Parathyroid adenoma (tissue), 2 donors: ENCODE measurements around the gene DTD1.

Experiments used
- H2AFZ ChIP-seq: fragments of 300-600 bp; sonication (generic); one replicate; pipeline ENCODE4 v1.7.0; 2017; ENCODE audit warnings: antibody characterized with exemption, mild to moderate bottlenecking
- H3K27ac ChIP-seq: fragments of 300-600 bp; sonication (generic); one replicate; pipeline ENCODE4 v1.7.0; 2017
- H3K27me3 ChIP-seq: fragments of 300-600 bp; sonication (generic); one replicate; pipeline ENCODE4 v1.7.0; 2017; ENCODE audit warnings: low read length; ENCODE audit not compliant: control insufficient read depth, insufficient read depth
- H3K36me3 ChIP-seq: fragments of 300-600 bp; sonication (generic); one replicate; pipeline ENCODE4 v1.7.0; 2017; ENCODE audit warnings: low read length; ENCODE audit not compliant: control insufficient read depth, insufficient read depth
- H3K4me1 ChIP-seq: fragments of 300-600 bp; sonication (generic); one replicate; pipeline ENCODE4 v1.7.0; 2017; ENCODE audit warnings: control low read depth
- H3K4me2 ChIP-seq: fragments of 300-600 bp; sonication (generic); one replicate; pipeline ENCODE4 v1.7.0; 2017; ENCODE audit warnings: low read length
- H3K4me3 ChIP-seq: fragments of 300-600 bp; sonication (generic); one replicate; pipeline ENCODE4 v1.7.0; 2017; ENCODE audit warnings: low read depth, low read length
- H3K79me2 ChIP-seq: fragments of 300-600 bp; sonication (generic); one replicate; pipeline ENCODE4 v1.7.0; 2017; ENCODE audit warnings: control low read depth
- H3K9ac ChIP-seq: fragments of 300-600 bp; sonication (generic); one replicate; pipeline ENCODE4 v1.7.0; 2017; ENCODE audit warnings: mild to moderate bottlenecking
- H3K9me3 ChIP-seq: fragments of 300-600 bp; sonication (generic); one replicate; pipeline ENCODE4 v1.7.0; 2017; ENCODE audit warnings: low read length; ENCODE audit not compliant: control insufficient read depth
- TF ChIP-seq, protein P1 (sequence below): fragments of 300-600 bp; sonication (generic); IDR thresholded peaks from one replicate; pipeline ENCODE4 v1.7.0; 2017; ENCODE audit warnings: antibody characterized with exemption, mild to moderate bottlenecking
- donor health status: primary hyperparathyroidism.

The DTD1 gene

DNA sequence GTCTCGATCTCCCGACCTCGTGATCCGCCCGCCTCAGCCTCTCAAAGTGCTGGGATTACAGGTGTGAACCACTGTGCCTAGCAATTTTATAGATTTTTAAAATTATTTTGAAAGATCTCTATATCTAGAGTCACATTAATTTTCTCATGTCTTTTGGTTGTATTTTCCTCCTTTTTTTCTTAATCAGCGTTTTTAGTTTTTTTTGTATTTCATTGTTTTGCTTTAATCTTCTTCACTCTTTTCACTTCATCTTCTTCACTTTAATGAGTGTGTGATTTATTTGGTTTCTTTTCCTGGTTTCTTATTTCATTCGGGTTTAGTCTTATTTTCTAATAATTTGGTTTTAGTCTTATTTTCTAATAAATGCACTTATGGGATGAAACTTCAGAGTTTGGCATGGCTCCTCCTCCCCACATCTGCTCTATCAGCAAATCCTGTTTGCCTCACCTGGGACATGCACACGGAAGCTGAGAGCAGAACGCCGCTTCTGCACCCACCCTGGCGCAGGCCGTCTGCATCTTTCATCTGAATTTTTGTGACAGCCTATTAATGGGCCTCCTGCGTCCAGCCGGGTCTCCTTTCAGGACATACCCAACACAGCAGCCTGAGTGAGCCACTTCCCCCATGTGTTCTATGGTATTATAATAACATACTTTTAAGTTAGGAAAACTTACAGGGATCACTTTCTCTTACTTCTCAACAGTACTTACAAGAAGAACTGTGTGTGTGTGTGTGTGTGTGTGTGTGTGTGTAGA, 35.5 kb downstream of the DTD1 start:
- no peak overlapping the region for H3K9ac ChIP-seq
- no peak overlapping the region for H2AFZ ChIP-seq
- H3K4me1 ChIP-seq, result no peaks in the 10 kb centered on the region
- no peaks in the 10 kb centered on the region for H3K79me2 ChIP-seq
- H3K27me3 ChIP-seq, result no peaks in the 10 kb centered on the region
- H3K9me3 ChIP-seq, result no peaks in the 10 kb centered on the region
- H3K36me3 ChIP-seq, result no peaks in the 10 kb centered on the region
- H3K27ac ChIP-seq, result no peak overlapping the region
- TF ChIP-seq, protein P1, sequence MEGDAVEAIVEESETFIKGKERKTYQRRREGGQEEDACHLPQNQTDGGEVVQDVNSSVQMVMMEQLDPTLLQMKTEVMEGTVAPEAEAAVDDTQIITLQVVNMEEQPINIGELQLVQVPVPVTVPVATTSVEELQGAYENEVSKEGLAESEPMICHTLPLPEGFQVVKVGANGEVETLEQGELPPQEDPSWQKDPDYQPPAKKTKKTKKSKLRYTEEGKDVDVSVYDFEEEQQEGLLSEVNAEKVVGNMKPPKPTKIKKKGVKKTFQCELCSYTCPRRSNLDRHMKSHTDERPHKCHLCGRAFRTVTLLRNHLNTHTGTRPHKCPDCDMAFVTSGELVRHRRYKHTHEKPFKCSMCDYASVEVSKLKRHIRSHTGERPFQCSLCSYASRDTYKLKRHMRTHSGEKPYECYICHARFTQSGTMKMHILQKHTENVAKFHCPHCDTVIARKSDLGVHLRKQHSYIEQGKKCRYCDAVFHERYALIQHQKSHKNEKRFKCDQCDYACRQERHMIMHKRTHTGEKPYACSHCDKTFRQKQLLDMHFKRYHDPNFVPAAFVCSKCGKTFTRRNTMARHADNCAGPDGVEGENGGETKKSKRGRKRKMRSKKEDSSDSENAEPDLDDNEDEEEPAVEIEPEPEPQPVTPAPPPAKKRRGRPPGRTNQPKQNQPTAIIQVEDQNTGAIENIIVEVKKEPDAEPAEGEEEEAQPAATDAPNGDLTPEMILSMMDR, result no peak
- H3K4me3 ChIP-seq, result no peak overlapping the region
- H3K4me2 ChIP-seq, result no peak overlapping the region

DNA sequence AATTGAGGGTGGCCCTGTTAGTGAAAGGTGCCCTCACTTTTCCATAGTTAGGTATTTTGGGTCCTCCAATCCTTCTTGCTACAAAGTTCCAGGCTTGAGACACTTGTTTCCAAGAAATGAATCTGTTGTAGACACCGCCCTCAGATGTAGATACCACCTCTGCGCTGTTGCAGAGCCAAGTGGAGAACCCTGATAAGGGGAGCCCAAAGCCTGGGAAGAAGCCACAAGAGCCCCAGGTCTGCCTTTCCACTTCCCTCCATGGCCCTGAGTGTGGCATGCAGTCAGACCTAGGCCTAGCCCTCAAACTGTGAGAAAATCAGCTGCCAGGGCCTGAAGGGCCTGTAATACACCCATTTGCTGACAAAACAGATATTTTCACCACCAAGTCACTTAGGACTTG, 37.1 kb downstream of the DTD1 start:
- H3K4me2 ChIP-seq, result no peak overlapping the region
- H3K4me1 ChIP-seq, result no peaks in the 10 kb centered on the region
- no peaks in the 10 kb centered on the region for H3K79me2 ChIP-seq
- H3K9me3 ChIP-seq, result no peaks in the 10 kb centered on the region
- TF ChIP-seq, protein P1, result no peak
- no peak overlapping the region for H3K4me3 ChIP-seq
- no peak overlapping the region for H3K27ac ChIP-seq
- no peak overlapping the region for H3K9ac ChIP-seq
- H2AFZ ChIP-seq, result no peak overlapping the region
- no peaks in the 10 kb centered on the region for H3K27me3 ChIP-seq
- no peaks in the 10 kb centered on the region for H3K36me3 ChIP-seq

DNA sequence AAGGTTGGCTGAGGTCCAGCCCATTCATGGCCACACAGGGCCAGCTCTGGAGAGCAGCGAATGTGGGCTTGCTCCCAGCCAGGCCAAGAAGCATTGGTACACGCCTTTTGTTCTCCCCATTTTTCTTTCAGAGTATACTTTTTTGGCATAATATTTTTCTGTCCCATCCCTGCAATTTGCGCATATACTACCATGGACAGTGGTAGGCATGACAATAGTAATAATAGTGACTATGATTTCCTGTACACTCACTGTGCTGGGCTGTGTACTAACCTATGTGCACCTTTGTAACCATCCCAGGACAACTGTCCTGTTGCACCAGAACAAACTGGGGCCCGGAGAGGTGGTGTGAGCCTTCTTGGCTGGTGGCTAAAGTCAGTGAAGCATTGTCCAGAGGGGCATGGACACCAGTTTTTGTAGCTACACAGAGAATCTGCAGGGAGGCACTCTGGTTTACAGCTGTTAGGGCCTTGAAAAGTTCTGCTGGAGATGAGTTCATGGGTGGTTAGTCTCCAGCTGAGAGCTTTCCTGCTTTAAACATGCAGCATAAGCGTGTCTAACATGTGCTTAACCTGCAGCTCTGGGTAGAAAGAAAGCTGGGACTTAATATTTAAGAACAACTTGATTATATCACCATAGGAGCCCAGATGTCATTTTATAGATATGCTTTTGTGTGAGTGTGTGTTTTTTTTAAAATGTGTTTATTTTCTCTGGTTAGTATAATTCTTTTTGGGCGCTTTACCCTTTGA, 38.2 kb downstream of the DTD1 start:
- no peaks in the 10 kb centered on the region for H3K79me2 ChIP-seq
- TF ChIP-seq, protein P1, result no peak
- no peak overlapping the region for H3K4me2 ChIP-seq
- H3K4me3 ChIP-seq, result no peak overlapping the region
- H3K36me3 ChIP-seq, result no peaks in the 10 kb centered on the region
- no peaks in the 10 kb centered on the region for H3K27me3 ChIP-seq
- no peak overlapping the region for H3K9ac ChIP-seq
- no peak overlapping the region for H3K27ac ChIP-seq
- H3K9me3 ChIP-seq, result no peaks in the 10 kb centered on the region
- no peak overlapping the region for H2AFZ ChIP-seq
- no peaks in the 10 kb centered on the region for H3K4me1 ChIP-seq

DNA sequence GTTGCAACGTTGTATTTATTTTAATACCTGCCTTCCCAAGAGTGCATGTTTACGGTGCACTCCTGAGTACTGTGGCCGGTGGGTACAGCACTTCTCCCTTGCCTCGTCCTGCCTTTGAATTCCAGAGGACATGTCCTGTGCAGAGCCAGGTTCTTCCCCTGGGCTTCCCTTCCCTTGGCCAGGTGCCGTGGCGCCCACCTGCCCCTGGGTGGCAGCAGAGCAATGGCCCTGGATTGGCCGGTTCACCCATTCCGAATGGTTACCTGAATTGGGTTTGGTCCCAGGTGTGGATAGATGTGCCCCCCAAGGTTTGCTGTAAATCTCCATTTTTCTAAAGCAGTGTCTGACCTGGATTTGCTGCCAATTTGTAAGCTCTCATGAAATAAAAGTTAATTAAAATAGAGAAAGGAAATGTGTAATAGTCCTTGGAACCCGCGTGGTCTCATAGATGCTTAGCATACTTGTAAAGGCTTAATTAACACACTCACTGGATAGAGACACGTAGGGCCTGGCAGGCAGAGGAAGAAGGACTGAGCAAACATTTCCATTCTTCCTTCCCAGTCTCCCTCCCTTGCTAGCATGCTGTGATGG, 40.6 kb downstream of the DTD1 start:
- TF ChIP-seq, protein P1, result peak; percentile 68
- no peaks in the 10 kb centered on the region for H3K27me3 ChIP-seq
- H3K9me3 ChIP-seq, result no peaks in the 10 kb centered on the region

More for the DNA sequence above, 40.6 kb downstream of the DTD1 start:
- no peak overlapping the region for H2AFZ ChIP-seq
- H3K4me2 ChIP-seq, result no peak overlapping the region
- H3K9ac ChIP-seq, result no peak overlapping the region
- no peaks in the 10 kb centered on the region for H3K79me2 ChIP-seq
- no peak overlapping the region for H3K4me3 ChIP-seq
- H3K27ac ChIP-seq, result no peak overlapping the region
- H3K4me1 ChIP-seq, result no peaks in the 10 kb centered on the region
- H3K36me3 ChIP-seq, result no peaks in the 10 kb centered on the region
